PC-3 (cell line): ENCODE measurements around the gene CHAMP1. TPM values are rescaled to one million over a fixed set of nuclear protein-coding genes. Genes with fewer than 3 reads are reported as not detected.

ENCODE experiments used
- ATAC-seq: fragments of 200-7000 bp; cut with Tn5 transposase; 2 replicates; pipeline ENCODE4 v1.9.1; 2020; ENCODE audit warnings: mild to moderate bottlenecking, moderate library complexity
- BruUV-seq: library from RNA; stranded (reverse); fragments of 400-500 nt; replicated peaks from 2 replicates; lab custom pipeline; 2021; lab: Mats Ljungman, UMichigan
- CTCF ChIA-PET: fragments of 300-600 bp; sonication (Branson Sonifier 250); formaldehyde crosslinking; loops from one replicate; lab custom pipeline; 2022; ENCODE audit warnings: antibody characterized with exemption; lab: Charles Lee
- POLR2A ChIA-PET: fragments of 300-600 bp; sonication (Branson Sonifier 250); formaldehyde crosslinking; loops from one replicate; lab custom pipeline; 2022; ENCODE audit warnings: antibody characterized with exemption; ENCODE audit not compliant: unreplicated experiment; lab: Charles Lee
- DNase-seq: peaks from one replicate; pipeline ENCODE4 v3.0.0-alpha.2; 2015
- H2AFZ ChIP-seq: fragments of 300-600 bp; sonication (generic); 2 replicates; pipeline ENCODE4 v1.6.0; 2016; ENCODE audit warnings: antibody characterized with exemption, low read length
- H3F3A ChIP-seq: fragments of 300-600 bp; sonication (generic); one replicate; pipeline ENCODE4 v1.6.0; 2017; ENCODE audit warnings: antibody characterized with exemption, low read length, control low read depth, mild to moderate bottlenecking; ENCODE audit not compliant: unreplicated experiment
- H3K27ac ChIP-seq: fragments of 300-600 bp; sonication (generic); 2 replicates; pipeline ENCODE4 v1.5.1; 2016; ENCODE audit warnings: mild to moderate bottlenecking, low read length
- H3K27me3 ChIP-seq: fragments of 300-600 bp; sonication (generic); 2 replicates; pipeline ENCODE4 v1.6.1; 2016; ENCODE audit warnings: low read length, mixed read lengths
- H3K36me3 ChIP-seq: fragments of 300-600 bp; sonication (generic); 2 replicates; pipeline ENCODE4 v1.6.1; 2016; ENCODE audit warnings: low read depth, mixed run types, low read length, mixed read lengths
- H3K4me1 ChIP-seq: fragments of 300-600 bp; sonication (generic); 2 replicates; pipeline ENCODE4 v1.5.1; 2016; ENCODE audit warnings: low read length; ENCODE audit not compliant: insufficient read depth
- H3K4me2 ChIP-seq: fragments of 300-600 bp; sonication (generic); 2 replicates; pipeline ENCODE4 v1.6.0; 2016; ENCODE audit warnings: low read length
- H3K4me3 ChIP-seq: fragments of 300-600 bp; sonication (generic); 2 replicates; pipeline ENCODE4 v1.5.1; 2016; ENCODE audit warnings: mild to moderate bottlenecking, low read length, mixed read lengths
- H3K79me2 ChIP-seq: fragments of 300-600 bp; sonication (generic); 2 replicates; pipeline ENCODE4 v1.6.1; 2017; ENCODE audit warnings: low read length, mixed read lengths
- H3K9ac ChIP-seq: fragments of 300-600 bp; sonication (generic); 2 replicates; pipeline ENCODE4 v1.6.0; 2016; ENCODE audit warnings: mild to moderate bottlenecking, low read length
- H3K9me2 ChIP-seq: fragments of 300-600 bp; sonication (generic); replicated peaks from 2 replicates; pipeline ENCODE4 v1.6.1; 2016; ENCODE audit warnings: mixed run types, low read length, mixed read lengths
- H3K9me3 ChIP-seq: fragments of 300-600 bp; sonication (generic); 2 replicates; pipeline ENCODE4 v1.6.1; 2016; ENCODE audit warnings: low read length, mixed read lengths
- H4K20me1 ChIP-seq: fragments of 300-600 bp; sonication (generic); 2 replicates; pipeline ENCODE4 v1.6.1; 2016; ENCODE audit warnings: low read length, mixed read lengths
- EZH2 ChIP-seq: fragments of 300-600 bp; sonication (generic); IDR thresholded peaks from one replicate; pipeline ENCODE4 v1.6.1; 2017; ENCODE audit warnings: antibody characterized with exemption, mild to moderate bottlenecking, low read length; ENCODE audit not compliant: unreplicated experiment
- EZH2phosphoT487 ChIP-seq: fragments of 300-600 bp; sonication (generic); IDR thresholded peaks from 2 replicates; pipeline ENCODE4 v1.6.1; 2018; ENCODE audit warnings: mild to moderate bottlenecking, antibody characterized with exemption, low read length, borderline replicate concordance
- intact Hi-C: fragments of 100-400 bp; cut with micrococcal nuclease; formaldehyde crosslinking; loops from 2 replicates; pipeline ENCODE4 v1.9.0; 2023
- total RNA-seq: library from RNA; depleted of rRNA; stranded (reverse); fragments of >200 nt; gene quantifications from 2 replicates; pipeline ENCODE4 v1.2.3, GENCODE V29; 2014
- TF ChIP-seq, protein P1 (sequence below): fragments of 300-600 bp; sonication (generic); conservative IDR thresholded peaks from 2 replicates; pipeline ENCODE4 v1.5.1; 2017; ENCODE audit warnings: antibody characterized with exemption, low read depth, mild to moderate bottlenecking, low read length

The CHAMP1 gene
- total RNA-seq, 1 experiment from 2014 or later = 8.3 TPM

DNA sequence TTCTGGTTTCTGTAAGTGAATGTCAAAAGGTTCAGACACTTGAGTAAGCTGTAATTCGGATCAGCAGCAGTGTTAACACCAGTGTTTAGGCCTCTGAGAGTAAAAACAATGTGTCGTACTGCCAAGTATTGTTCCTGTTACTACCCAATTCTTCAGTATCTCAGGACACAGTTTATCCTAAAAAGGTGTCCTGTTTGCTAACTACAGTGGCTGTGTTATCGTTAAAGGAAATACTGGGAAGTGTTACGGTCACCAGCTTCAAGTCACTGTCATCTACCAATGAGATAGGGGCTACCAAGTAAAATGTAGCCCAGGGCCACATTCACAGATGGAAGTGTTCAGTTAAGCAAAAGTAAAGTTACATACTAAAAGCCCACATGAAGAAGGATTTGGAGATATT is 35.2 kb upstream of the CHAMP1 start:
- TF ChIP-seq EZH2phosphoT487 = no peak
- no peak for TF ChIP-seq EZH2
- TF ChIP-seq, protein P1, sequence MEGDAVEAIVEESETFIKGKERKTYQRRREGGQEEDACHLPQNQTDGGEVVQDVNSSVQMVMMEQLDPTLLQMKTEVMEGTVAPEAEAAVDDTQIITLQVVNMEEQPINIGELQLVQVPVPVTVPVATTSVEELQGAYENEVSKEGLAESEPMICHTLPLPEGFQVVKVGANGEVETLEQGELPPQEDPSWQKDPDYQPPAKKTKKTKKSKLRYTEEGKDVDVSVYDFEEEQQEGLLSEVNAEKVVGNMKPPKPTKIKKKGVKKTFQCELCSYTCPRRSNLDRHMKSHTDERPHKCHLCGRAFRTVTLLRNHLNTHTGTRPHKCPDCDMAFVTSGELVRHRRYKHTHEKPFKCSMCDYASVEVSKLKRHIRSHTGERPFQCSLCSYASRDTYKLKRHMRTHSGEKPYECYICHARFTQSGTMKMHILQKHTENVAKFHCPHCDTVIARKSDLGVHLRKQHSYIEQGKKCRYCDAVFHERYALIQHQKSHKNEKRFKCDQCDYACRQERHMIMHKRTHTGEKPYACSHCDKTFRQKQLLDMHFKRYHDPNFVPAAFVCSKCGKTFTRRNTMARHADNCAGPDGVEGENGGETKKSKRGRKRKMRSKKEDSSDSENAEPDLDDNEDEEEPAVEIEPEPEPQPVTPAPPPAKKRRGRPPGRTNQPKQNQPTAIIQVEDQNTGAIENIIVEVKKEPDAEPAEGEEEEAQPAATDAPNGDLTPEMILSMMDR = no peak
- H3K27ac ChIP-seq = no peak overlapping the region

GRCh38 chr13:114279758-114280355 is 34.4 kb upstream of the CHAMP1 start:
- TF ChIP-seq, protein P1 = no peak
- TF ChIP-seq EZH2 (no peak), EZH2phosphoT487 (no peak)
- CTCF ChIA-PET = no interaction called here
- H3K4me2 ChIP-seq = peak overlapping the region; percentile 96; the same call in 1 of the 2 replicates
- peaks cover 13% of the 10 kb centered on the region for H3K4me1 ChIP-seq
- ATAC-seq = no peak
- no peaks in the 10 kb centered on the region for H3K9me2 ChIP-seq
- H3K36me3 ChIP-seq = peaks cover 6% of the 10 kb centered on the region; the same call in 1 of the 2 replicates
- peaks cover 25% of the 10 kb centered on the region for H3K79me2 ChIP-seq
- peak overlapping the region; percentile 99; the same call in 1 of the 2 replicates for H3K9ac ChIP-seq
- peak overlapping the region; percentile 94; the same call in 1 of the 2 replicates for H3K27ac ChIP-seq
- H3K4me3 ChIP-seq = peak overlapping the region; percentile 75; the same call in 1 of the 2 replicates
- no peaks in the 10 kb centered on the region for H3K27me3 ChIP-seq
- peaks cover 4% of the 10 kb centered on the region for H3F3A ChIP-seq
- POLR2A ChIA-PET = interaction anchor here (0.6 to 0.7 kb wide), 2 partner anchors 165 to 221 kb away, joined by 3 read pairs; no protein-coding TSS in a partner anchor
- no peaks in the 10 kb centered on the region for H4K20me1 ChIP-seq
- intact Hi-C loops = no loop called here
- no peaks in the 10 kb centered on the region for H3K9me3 ChIP-seq
- no peak for DNase-seq
- no peak overlapping the region for H2AFZ ChIP-seq
- BruUV-seq = no TSS peak

More for the DNA sequence above, 35.2 kb upstream of the CHAMP1 start:
- H3F3A ChIP-seq = peaks cover 4% of the 10 kb centered on the region
- H3K9me3 ChIP-seq = no peaks in the 10 kb centered on the region
- intact Hi-C loops = no loop called here
- peaks cover 20% of the 10 kb centered on the region for H3K79me2 ChIP-seq
- H3K9me2 ChIP-seq = no peaks in the 10 kb centered on the region
- no peaks in the 10 kb centered on the region for H4K20me1 ChIP-seq
- ATAC-seq = no peak
- no peak overlapping the region for H3K4me2 ChIP-seq
- BruUV-seq = no TSS peak
- ChIA-PET CTCF (no interaction called here), POLR2A (interaction anchor here (0.7 kb wide), 1 partner anchor 221 kb away, joined by 3 read pairs; no protein-coding TSS in a partner anchor)
- H3K9ac ChIP-seq = no peak overlapping the region
- no peak overlapping the region for H3K4me3 ChIP-seq
- H3K36me3 ChIP-seq = peaks cover 6% of the 10 kb centered on the region; the same call in 1 of the 2 replicates
- H3K4me1 ChIP-seq = peaks cover 13% of the 10 kb centered on the region
- no peak for DNase-seq
- no peak overlapping the region for H2AFZ ChIP-seq
- no peaks in the 10 kb centered on the region for H3K27me3 ChIP-seq
